Neural progenitor cell (in vitro differentiated cells): ENCODE results near the gene UBE2Z.

Source experiments
- CTCF ChIP-seq: fragments of 200-600 bp; sonication (generic); IDR thresholded peaks from 2 replicates; pipeline ENCODE4 v1.5.1; 2017; ENCODE audit warnings: antibody characterized with exemption, mild to moderate bottlenecking
- EZH2 ChIP-seq: fragments of 200-600 bp; sonication (generic); IDR thresholded peaks from 2 replicates; pipeline ENCODE4 v1.6.1; 2017; ENCODE audit warnings: antibody characterized with exemption, mild to moderate bottlenecking, moderate library complexity
- EZH2phosphoT487 ChIP-seq: fragments of 200-600 bp; sonication (generic); IDR thresholded peaks from 2 replicates; pipeline ENCODE4 v1.6.1; 2017; ENCODE audit warnings: antibody characterized with exemption

- TF ChIP-seq CTCF (no peak), EZH2phosphoT487 (no peak), EZH2 (no peak)
Observed at GRCh38 chr17:48907713-48908046, 527 bp upstream of the UBE2Z start.
